ENCODE results near the gene S100A7. TPM values are rescaled to one million over a fixed set of nuclear protein-coding genes. Genes with fewer than 3 reads are reported as not detected.

S100A7 gene
- total RNA-seq, 5 donors from 2014 or later (not counting 1 experiment from before 2014, with no cell fraction given), result not detected

GRCh38 chr1:153437236-153437635 lies 23.2 kb downstream of the S100A7 start:
- ATAC-seq (replicated peaks in 1 of 4) (no peak), DNase-seq (no peak)
- ChIA-PET CTCF (no interaction called here), POLR2A (no interaction called here)
- Histone ChIP-seq H3K27me3 (replicated peaks in 1 of 2; ENCODE audit: control insufficient read depth in 2 of 2, extremely low read depth in 1 of 2, insufficient read depth in 2 of 2, low read length in 1 of 2) (peaks cover 0 to 48% of the 10 kb centered on the region in 2 experiments), H3K4me1 (ENCODE audit: control insufficient read depth in 1 of 2, extremely low read depth in 1 of 2, insufficient read depth in 2 of 2, low read length in 2 of 2) (no peaks in the 10 kb centered on the region), H3K9me3 (no peaks in the 10 kb centered on the region), H3K36me3 (ENCODE audit: control insufficient read depth in 2 of 2, extremely low read depth in 1 of 2, insufficient read depth in 1 of 2, low read length in 1 of 2) (no peaks in the 10 kb centered on the region), H3K27ac (ENCODE audit: low read length) (no peak overlapping the region), H3K4me3 (ENCODE audit: control insufficient read depth in 1 of 2, extremely low read depth in 1 of 2, low read length in 1 of 2) (no peak overlapping the region)
- 86% methylated on average over 2 of the region's 4 CpGs for WGBS (ENCODE audit: insufficient coverage)
- Mint-ChIP-seq H3K27me3 (peaks cover 21 to 31% of the 10 kb centered on the region in 2 donors), H3K4me1 (no peaks in the 10 kb centered on the region), H3K36me3 (no peaks in the 10 kb centered on the region), H3K4me3 (no peak overlapping the region), H3K27ac (no peak overlapping the region), H3K9me3 (no peaks in the 10 kb centered on the region)

GRCh38 chr1:153434746-153435455 lies 25.6 kb downstream of the S100A7 start:
- Mint-ChIP-seq H3K36me3 (no peaks in the 10 kb centered on the region), H3K27me3 (peaks cover 21 to 34% of the 10 kb centered on the region in 2 donors), H3K4me3 (no peak overlapping the region), H3K9me3 (no peaks in the 10 kb centered on the region), H3K4me1 (no peaks in the 10 kb centered on the region), H3K27ac (no peak overlapping the region)
- Histone ChIP-seq H3K4me1 (ENCODE audit: control insufficient read depth in 1 of 2, extremely low read depth in 1 of 2, insufficient read depth in 2 of 2, low read length in 2 of 2) (no peaks in the 10 kb centered on the region), H3K27me3 (replicated peaks in 1 of 2; ENCODE audit: control insufficient read depth in 2 of 2, extremely low read depth in 1 of 2, insufficient read depth in 2 of 2, low read length in 1 of 2) (peaks cover 0 to 51% of the 10 kb centered on the region in 2 experiments), H3K36me3 (ENCODE audit: control insufficient read depth in 2 of 2, extremely low read depth in 1 of 2, insufficient read depth in 1 of 2, low read length in 1 of 2) (no peaks in the 10 kb centered on the region), H3K27ac (ENCODE audit: low read length) (no peak overlapping the region), H3K4me3 (ENCODE audit: control insufficient read depth in 1 of 2, extremely low read depth in 1 of 2, low read length in 1 of 2) (no peak overlapping the region), H3K9me3 (no peaks in the 10 kb centered on the region)
- ATAC-seq (replicated peaks in 1 of 4), result no peak
- no peak for DNase-seq
- ChIA-PET CTCF (no interaction called here), POLR2A (interaction anchor here in 1 of 2 donors (0.6 kb wide), 1 partner anchor 72 kb away, joined by 4 read pairs; no protein-coding TSS in a partner anchor)
- 96% methylated on average over 6 of the region's 11 CpGs for WGBS (ENCODE audit: insufficient coverage)

GRCh38 chr1:153432874-153433681 lies 27.4 kb downstream of the S100A7 start:
- ChIA-PET POLR2A (no interaction called here), CTCF (no interaction called here)
- no peak overlapping the region for H3K4me3 Mint-ChIP-seq

GRCh38 chr1:153431928-153432327 lies 28.5 kb downstream of the S100A7 start:
- DNase-seq, result no peak
- Mint-ChIP-seq H3K27ac (no peak overlapping the region), H3K4me3 (no peak overlapping the region), H3K36me3 (no peaks in the 10 kb centered on the region), H3K9me3 (no peaks in the 10 kb centered on the region), H3K27me3 (peaks cover 28 to 47% of the 10 kb centered on the region in 2 donors), H3K4me1 (no peaks in the 10 kb centered on the region)
- Histone ChIP-seq H3K27me3 (replicated peaks in 1 of 2; ENCODE audit: control insufficient read depth in 2 of 2, extremely low read depth in 1 of 2, insufficient read depth in 2 of 2, low read length in 1 of 2) (peaks cover 0 to 44% of the 10 kb centered on the region in 2 experiments), H3K36me3 (ENCODE audit: control insufficient read depth in 2 of 2, extremely low read depth in 1 of 2, insufficient read depth in 1 of 2, low read length in 1 of 2) (no peaks in the 10 kb centered on the region), H3K9me3 (no peaks in the 10 kb centered on the region), H3K4me3 (ENCODE audit: control insufficient read depth in 1 of 2, extremely low read depth in 1 of 2, low read length in 1 of 2) (no peak overlapping the region), H3K27ac (ENCODE audit: low read length) (no peak overlapping the region), H3K4me1 (ENCODE audit: control insufficient read depth in 1 of 2, extremely low read depth in 1 of 2, insufficient read depth in 2 of 2, low read length in 2 of 2) (no peaks in the 10 kb centered on the region)
- 89% methylated on average over 3 of the region's 4 CpGs for WGBS (ENCODE audit: insufficient coverage)
- no peak for ATAC-seq (replicated peaks in 1 of 4)
- ChIA-PET CTCF (no interaction called here), POLR2A (no interaction called here)

More at GRCh38 chr1:153432874-153433681, 27.4 kb downstream of the S100A7 start:
- DNase-seq (no peak), ATAC-seq (replicated peaks in 1 of 4) (no peak)
- Mint-ChIP-seq H3K27ac (no peak overlapping the region), H3K36me3 (no peaks in the 10 kb centered on the region), H3K27me3 (peaks cover 23 to 42% of the 10 kb centered on the region in 2 donors), H3K4me1 (no peaks in the 10 kb centered on the region), H3K9me3 (no peaks in the 10 kb centered on the region)
- 74% methylated on average over 6 of the region's 9 CpGs for WGBS (ENCODE audit: insufficient coverage)
- Histone ChIP-seq H3K36me3 (ENCODE audit: control insufficient read depth in 2 of 2, extremely low read depth in 1 of 2, insufficient read depth in 1 of 2, low read length in 1 of 2) (no peaks in the 10 kb centered on the region), H3K9me3 (no peaks in the 10 kb centered on the region), H3K4me3 (ENCODE audit: control insufficient read depth in 1 of 2, extremely low read depth in 1 of 2, low read length in 1 of 2) (no peak overlapping the region), H3K27ac (ENCODE audit: low read length) (no peak overlapping the region), H3K4me1 (ENCODE audit: control insufficient read depth in 1 of 2, extremely low read depth in 1 of 2, insufficient read depth in 2 of 2, low read length in 2 of 2) (no peaks in the 10 kb centered on the region), H3K27me3 (replicated peaks in 1 of 2; ENCODE audit: control insufficient read depth in 2 of 2, extremely low read depth in 1 of 2, insufficient read depth in 2 of 2, low read length in 1 of 2) (peaks cover 0 to 50% of the 10 kb centered on the region in 2 experiments)

- Histone ChIP-seq H3K27ac (ENCODE audit: low read length) (no peak overlapping the region), H3K9me3 (no peaks in the 10 kb centered on the region), H3K4me1 (ENCODE audit: control insufficient read depth in 1 of 2, extremely low read depth in 1 of 2, insufficient read depth in 2 of 2, low read length in 2 of 2) (no peaks in the 10 kb centered on the region), H3K4me3 (ENCODE audit: control insufficient read depth in 1 of 2, extremely low read depth in 1 of 2, low read length in 1 of 2) (no peak overlapping the region), H3K36me3 (ENCODE audit: control insufficient read depth in 2 of 2, extremely low read depth in 1 of 2, insufficient read depth in 1 of 2, low read length in 1 of 2) (no peaks in the 10 kb centered on the region), H3K27me3 (replicated peaks in 1 of 2; ENCODE audit: control insufficient read depth in 2 of 2, extremely low read depth in 1 of 2, insufficient read depth in 2 of 2, low read length in 1 of 2) (peaks cover 0 to 44% of the 10 kb centered on the region in 2 experiments)
- Mint-ChIP-seq H3K9me3 (no peaks in the 10 kb centered on the region), H3K4me1 (no peaks in the 10 kb centered on the region), H3K36me3 (no peaks in the 10 kb centered on the region), H3K4me3 (no peak overlapping the region), H3K27me3 (peaks cover 24 to 49% of the 10 kb centered on the region in 2 donors), H3K27ac (no peak overlapping the region)
- ChIA-PET POLR2A (no interaction called here), CTCF (no interaction called here)
- DNase-seq, result no peak
- no peak for ATAC-seq (replicated peaks in 1 of 4)
- WGBS (ENCODE audit: insufficient coverage), result no CpG with 5 or more reads among the region's 3 CpGs
These were observed 29.0 kb downstream of the S100A7 start for GRCh38 chr1:153431427-153431826.

- POLR2A ChIA-PET, result no interaction called here
- H3K27me3 Mint-ChIP-seq, result peaks cover 21 to 49% of the 10 kb centered on the region in 2 donors
These were observed 29.4 kb downstream of the S100A7 start for GRCh38 chr1:153431002-153431401.

More at GRCh38 chr1:153431002-153431401, 29.4 kb downstream of the S100A7 start:
- no peaks in the 10 kb centered on the region for H3K36me3 ChIP-seq (ENCODE audit: control insufficient read depth in 2 of 2, extremely low read depth in 1 of 2, insufficient read depth in 1 of 2, low read length in 1 of 2)
- 82% methylated on average over 17 of the region's 17 CpGs for WGBS (ENCODE audit: insufficient coverage)
- no peak overlapping the region for H3K4me3 ChIP-seq (ENCODE audit: control insufficient read depth in 1 of 2, extremely low read depth in 1 of 2, low read length in 1 of 2)
- no peak overlapping the region for H3K27ac Mint-ChIP-seq
- CTCF ChIA-PET, result no interaction called here
- no peaks in the 10 kb centered on the region for H3K4me1 ChIP-seq (ENCODE audit: control insufficient read depth in 1 of 2, extremely low read depth in 1 of 2, insufficient read depth in 2 of 2, low read length in 2 of 2)
- H3K9me3 Mint-ChIP-seq, result no peaks in the 10 kb centered on the region
- H3K27me3 ChIP-seq (replicated peaks in 1 of 2; ENCODE audit: control insufficient read depth in 2 of 2, extremely low read depth in 1 of 2, insufficient read depth in 2 of 2, low read length in 1 of 2), result peaks cover 0 to 46% of the 10 kb centered on the region in 2 experiments
- no peak for ATAC-seq (replicated peaks in 1 of 4)
- H3K27ac ChIP-seq (ENCODE audit: low read length), result no peak overlapping the region
- no peak for DNase-seq
- H3K4me1 Mint-ChIP-seq, result no peaks in the 10 kb centered on the region
- H3K36me3 Mint-ChIP-seq, result no peaks in the 10 kb centered on the region
- H3K4me3 Mint-ChIP-seq, result no peak overlapping the region
- no peaks in the 10 kb centered on the region for H3K9me3 ChIP-seq

Measured in T-cell (primary cell).